Activated CD8-positive, alpha-beta memory T cell treated with anti-CD3 and anti-CD28 coated beads, Interleukin-2, amount 10 ng/mL, durations not matched to agents 7 days and 5 days (primary cell): Measurements from ENCODE around the gene KIF12. TPM values are rescaled to one million over a fixed set of nuclear protein-coding genes. Genes with fewer than 3 reads are reported as not detected.

Source experiments
- ATAC-seq: fragments of 150-1000 bp; cut with Tn5 transposase; one replicate; pipeline ENCODE4 v1.10.0; 2021; ENCODE audit warnings: moderate library complexity
- CTCF ChIA-PET: fragments of 350-600 bp; sonication (Branson Sonifier 250); formaldehyde crosslinking; loops from one replicate; lab custom pipeline; 2021; ENCODE audit warnings: antibody characterized with exemption; lab: Charles Lee
- DNase-seq: peaks from one replicate; pipeline ENCODE4 v3.0.0-alpha.2; 2020
- H3K27ac Mint-ChIP-seq: one replicate; pipeline ENCODE4 v1.8.0; 2021; ENCODE audit warnings: mild to moderate bottlenecking, mixed read lengths
- H3K27me3 Mint-ChIP-seq: one replicate; pipeline ENCODE4 v1.8.0; 2021; ENCODE audit warnings: mixed read lengths
- H3K36me3 Mint-ChIP-seq: one replicate; pipeline ENCODE4 v1.8.0; 2021; ENCODE audit warnings: mild to moderate bottlenecking, mixed read lengths
- H3K4me1 Mint-ChIP-seq: one replicate; pipeline ENCODE4 v1.8.0; 2021; ENCODE audit warnings: mixed read lengths
- H3K4me3 Mint-ChIP-seq: one replicate; pipeline ENCODE4 v1.8.0; 2021; ENCODE audit warnings: mild to moderate bottlenecking, moderate library complexity, mixed read lengths
- H3K9me3 Mint-ChIP-seq: one replicate; pipeline ENCODE4 v1.8.0; 2022; ENCODE audit warnings: low read depth, mixed read lengths
- total RNA-seq, 2 experiments: library from RNA; stranded (reverse); gene quantifications; one replicate each; pipeline ENCODE4 v1.2.3, GENCODE V29; 2021

KIF12 gene
- not detected for total RNA-seq

- no peaks in the 10 kb centered on the region for H3K36me3 Mint-ChIP-seq
- H3K9me3 Mint-ChIP-seq, result peaks cover 3% of the 10 kb centered on the region
- H3K4me1 Mint-ChIP-seq, result no peaks in the 10 kb centered on the region
- CTCF ChIA-PET, result interaction anchor here (1.1 kb wide), 2 partner anchors 9 to 16 kb away, joined by 3 to 4 read pairs; no protein-coding TSS in a partner anchor
- H3K4me3 Mint-ChIP-seq, result no peak within 1 kb of the TSS
- H3K27me3 Mint-ChIP-seq, result peaks cover 37% of the 10 kb centered on the region
- H3K27ac Mint-ChIP-seq, result no peak within 1 kb of the TSS
- no peak for DNase-seq
- ATAC-seq, result no peak
Measured at GRCh38 chr9:114098936-114099668, at the start of gene KIF12. TSS of gene KIF12 (minus strand) at chr9:114099292. CDS start at chr9:114099276, 16 bp downstream.

- CTCF ChIA-PET, result interaction anchor here (1.2 kb wide), 1 partner anchor 37 kb away, joined by 3 read pairs; no protein-coding TSS in a partner anchor
- H3K4me3 Mint-ChIP-seq, result no peak overlapping the region
- no peak for ATAC-seq
Measured at GRCh38 chr9:114146735-114147134, 47.6 kb upstream of the KIF12 start.

GRCh38 chr9:114143234-114143633, 44.1 kb upstream of the KIF12 start:
- no peak overlapping the region for H3K4me3 Mint-ChIP-seq
- H3K27me3 Mint-ChIP-seq, result peaks cover 4% of the 10 kb centered on the region
- H3K9me3 Mint-ChIP-seq, result no peaks in the 10 kb centered on the region
- ATAC-seq (no peak), DNase-seq (no peak)
- no peaks in the 10 kb centered on the region for H3K4me1 Mint-ChIP-seq
- CTCF ChIA-PET, result interaction anchor here (0.6 to 1.5 kb wide), 2 partner anchors 148 to 1022 kb away, joined by 3 read pairs; no protein-coding TSS in a partner anchor
- no peak overlapping the region for H3K27ac Mint-ChIP-seq
- no peaks in the 10 kb centered on the region for H3K36me3 Mint-ChIP-seq

More at GRCh38 chr9:114146735-114147134, 47.6 kb upstream of the KIF12 start:
- Mint-ChIP-seq H3K27ac (no peak overlapping the region), H3K27me3 (peaks cover 12% of the 10 kb centered on the region), H3K4me1 (no peaks in the 10 kb centered on the region), H3K36me3 (no peaks in the 10 kb centered on the region), H3K9me3 (no peaks in the 10 kb centered on the region)
- no peak for DNase-seq

- Mint-ChIP-seq H3K36me3 (no peaks in the 10 kb centered on the region), H3K27ac (no peak overlapping the region), H3K9me3 (no peaks in the 10 kb centered on the region), H3K4me1 (no peaks in the 10 kb centered on the region), H3K27me3 (peaks cover 4% of the 10 kb centered on the region), H3K4me3 (no peak overlapping the region)
- CTCF ChIA-PET, result interaction anchor here (1.5 kb wide), 1 partner anchor 149 kb away, joined by 3 read pairs; no protein-coding TSS in a partner anchor
- DNase-seq (no peak), ATAC-seq (no peak)
Measured at GRCh38 chr9:114141553-114142402, 42.7 kb upstream of the KIF12 start.

- H3K4me3 Mint-ChIP-seq, result no peak overlapping the region
- no peak for ATAC-seq
- CTCF ChIA-PET, result interaction anchor here (1.0 kb wide), 1 partner anchor 58 kb away, joined by 3 read pairs; no protein-coding TSS in a partner anchor
- no peaks in the 10 kb centered on the region for H3K36me3 Mint-ChIP-seq
- H3K27ac Mint-ChIP-seq, result no peak overlapping the region
- no peaks in the 10 kb centered on the region for H3K4me1 Mint-ChIP-seq
- no peak for DNase-seq
- no peaks in the 10 kb centered on the region for H3K9me3 Mint-ChIP-seq
- H3K27me3 Mint-ChIP-seq, result peaks cover 4% of the 10 kb centered on the region
Measured at GRCh38 chr9:114140850-114141249, 41.8 kb upstream of the KIF12 start.

GRCh38 chr9:114140401-114140800, 41.3 kb upstream of the KIF12 start:
- H3K9me3 Mint-ChIP-seq, result no peaks in the 10 kb centered on the region
- H3K27ac Mint-ChIP-seq, result no peak overlapping the region
- no peaks in the 10 kb centered on the region for H3K36me3 Mint-ChIP-seq
- DNase-seq (no peak), ATAC-seq (no peak)
- no peak overlapping the region for H3K4me3 Mint-ChIP-seq
- no peaks in the 10 kb centered on the region for H3K4me1 Mint-ChIP-seq
- CTCF ChIA-PET, result interaction anchor here (1.0 kb wide), 1 partner anchor 58 kb away, joined by 3 read pairs; no protein-coding TSS in a partner anchor
- peaks cover 6% of the 10 kb centered on the region for H3K27me3 Mint-ChIP-seq

GRCh38 chr9:114139071-114139470, 40.0 kb upstream of the KIF12 start:
- Mint-ChIP-seq H3K9me3 (no peaks in the 10 kb centered on the region), H3K4me3 (no peak overlapping the region), H3K27ac (no peak overlapping the region), H3K4me1 (no peaks in the 10 kb centered on the region), H3K36me3 (no peaks in the 10 kb centered on the region), H3K27me3 (peaks cover 7% of the 10 kb centered on the region)
- ATAC-seq (no peak), DNase-seq (no peak)
- CTCF ChIA-PET, result no interaction called here

- H3K27me3 Mint-ChIP-seq, result peaks cover 8% of the 10 kb centered on the region
- H3K27ac Mint-ChIP-seq, result no peak overlapping the region
- DNase-seq, result no peak
- no peaks in the 10 kb centered on the region for H3K9me3 Mint-ChIP-seq
- ATAC-seq, result no peak
- H3K4me3 Mint-ChIP-seq, result no peak overlapping the region
- H3K36me3 Mint-ChIP-seq, result no peaks in the 10 kb centered on the region
- CTCF ChIA-PET, result no interaction called here
- no peaks in the 10 kb centered on the region for H3K4me1 Mint-ChIP-seq
Measured at GRCh38 chr9:114138552-114138971, 39.5 kb upstream of the KIF12 start.

- Mint-ChIP-seq H3K27me3 (peaks cover 9% of the 10 kb centered on the region), H3K4me1 (no peaks in the 10 kb centered on the region), H3K36me3 (no peaks in the 10 kb centered on the region), H3K27ac (no peak overlapping the region), H3K4me3 (no peak overlapping the region), H3K9me3 (no peaks in the 10 kb centered on the region)
- DNase-seq (no peak), ATAC-seq (no peak)
- CTCF ChIA-PET, result no interaction called here
Measured at GRCh38 chr9:114137831-114138230, 38.7 kb upstream of the KIF12 start.

- H3K4me1 Mint-ChIP-seq, result no peaks in the 10 kb centered on the region
- no peaks in the 10 kb centered on the region for H3K9me3 Mint-ChIP-seq
- peaks cover 6% of the 10 kb centered on the region for H3K27me3 Mint-ChIP-seq
- DNase-seq, result no peak
- H3K4me3 Mint-ChIP-seq, result no peak overlapping the region
- no peaks in the 10 kb centered on the region for H3K36me3 Mint-ChIP-seq
- ATAC-seq, result no peak
- CTCF ChIA-PET, result no interaction called here
- no peak overlapping the region for H3K27ac Mint-ChIP-seq
Measured at GRCh38 chr9:114134827-114135396, 35.8 kb upstream of the KIF12 start.

- no peak overlapping the region for H3K27ac Mint-ChIP-seq
- no peak for DNase-seq
Measured at GRCh38 chr9:114132550-114132918, 33.4 kb upstream of the KIF12 start.

GRCh38 chr9:114131808-114132549, 32.9 kb upstream of the KIF12 start:
- DNase-seq (no peak), ATAC-seq (no peak)
- H3K9me3 Mint-ChIP-seq, result no peaks in the 10 kb centered on the region
- H3K4me3 Mint-ChIP-seq, result no peak overlapping the region
- no peaks in the 10 kb centered on the region for H3K36me3 Mint-ChIP-seq
- H3K27me3 Mint-ChIP-seq, result peaks cover 16% of the 10 kb centered on the region
- H3K4me1 Mint-ChIP-seq, result no peaks in the 10 kb centered on the region
- H3K27ac Mint-ChIP-seq, result no peak overlapping the region
- CTCF ChIA-PET, result interaction anchor here (1.0 to 2.0 kb wide), 2 partner anchors 24 to 159 kb away, joined by 5 read pairs; no protein-coding TSS in a partner anchor

More at GRCh38 chr9:114132550-114132918, 33.4 kb upstream of the KIF12 start:
- peaks cover 16% of the 10 kb centered on the region for H3K27me3 Mint-ChIP-seq
- H3K4me1 Mint-ChIP-seq, result no peaks in the 10 kb centered on the region
- ATAC-seq, result no peak
- H3K36me3 Mint-ChIP-seq, result no peaks in the 10 kb centered on the region
- H3K4me3 Mint-ChIP-seq, result no peak overlapping the region
- no peaks in the 10 kb centered on the region for H3K9me3 Mint-ChIP-seq
- CTCF ChIA-PET, result interaction anchor here (1.0 to 2.0 kb wide), 2 partner anchors 25 to 158 kb away, joined by 5 read pairs; no protein-coding TSS in a partner anchor
